ENCODE data around the gene CHST14. TPM values are rescaled to one million over a fixed set of nuclear protein-coding genes. Genes with fewer than 3 reads are reported as not detected.
A peak's percentile ranks its signal among the peaks of the same experiment; 100 is the strongest.

The CHST14 gene
- total and polyA plus RNA-seq, 2 of the 8 experiments (the other 6 are each of a cell fraction or from before 2014, with no cell fraction given), result 13.4 to 20.3 TPM

GRCh38 chr15:40452296-40453090 is 18.3 kb upstream of the CHST14 start:
- peaks cover 38% of the 10 kb centered on the region for H3K79me1 ChIP-seq (ENCODE audit: low read depth, low read length)
- H3K79me2 ChIP-seq (ENCODE audit: control insufficient read depth in 1 of 2, insufficient read depth in 2 of 2, low read length in 2 of 2), result peaks cover 20 to 99% of the 10 kb centered on the region in 2 experiments
- H3K23ac ChIP-seq (ENCODE audit: insufficient read length), result no peak overlapping the region
- H3K27ac ChIP-seq (ENCODE audit: low read depth, low read length), result no peak overlapping the region; the same call in 1 of the 2 replicates
- H2AFZ ChIP-seq (ENCODE audit: low read length), result no peak overlapping the region
- H3K4me1 ChIP-seq (replicated peaks in 1 of 4; ENCODE audit: control insufficient read depth in 3 of 4, insufficient read depth in 4 of 4, low read length in 3 of 4), result peaks cover 4 to 41% (median 19%) of the 10 kb centered on the region in 4 experiments
- no peak overlapping the region for H3K56ac ChIP-seq (replicated peaks; ENCODE audit: insufficient read length, low read depth, low read length)
- H4K20me1 ChIP-seq (replicated peaks in 1 of 2; ENCODE audit: control insufficient read depth in 1 of 2, insufficient read depth in 2 of 2, low read length in 2 of 2), result peaks cover 50 to 56% of the 10 kb centered on the region in 2 experiments
- no peak overlapping the region for H2BK20ac ChIP-seq (ENCODE audit: low read length)
- ChIA-PET POLR2A (ENCODE audit: partially characterized antibody) (interaction anchor here (1.1 to 6.2 kb wide), 4 partner anchors 11 to 46 kb away, joined by 3 to 36 read pairs (median 5); partner anchors contain the start of genes BAHD1, CHST14 and IVD), CTCF (ENCODE audit: partially characterized antibody) (interaction anchor here (0.6 to 5.0 kb wide), 8 partner anchors 8 to 235 kb away, joined by 3 to 26 read pairs (median 3); partner anchors contain the start of gene IVD)
- no peak overlapping the region for H2AK5ac ChIP-seq (ENCODE audit: low read depth, low read length)
- no peak overlapping the region for H4K5ac ChIP-seq (ENCODE audit: insufficient read length, low read depth, low read length)
- FAIRE-seq (no peak), DNase-seq (ENCODE audit: low read depth in 1 of 2, low spot score in 2 of 2) (no peak)
- H3K27me3 ChIP-seq (replicated peaks in 1 of 4; ENCODE audit: control insufficient read depth in 3 of 4, extremely low read depth in 1 of 4, insufficient read depth in 3 of 4, low read length in 3 of 4), result no peaks in the 10 kb centered on the region
- H4K8ac ChIP-seq (ENCODE audit: extremely low read depth, insufficient read depth, low read length), result peak overlapping the region; percentile 16; the same call in 1 of the 2 replicates
- no peaks in the 10 kb centered on the region for H3K23me2 ChIP-seq (ENCODE audit: low read depth, low read length)
- H2BK120ac ChIP-seq (replicated peaks; ENCODE audit: low read depth, low read length), result no peak overlapping the region
- no peak overlapping the region for H3K18ac ChIP-seq (ENCODE audit: extremely low read depth, low read length)
- peaks cover 0 to 3% (median 0%) of the 10 kb centered on the region in 4 experiments; a peak in 1 of 8 replicates for H3K36me3 ChIP-seq (ENCODE audit: control insufficient read depth in 2 of 4, insufficient read depth in 4 of 4, low read length in 3 of 4)
- no peak overlapping the region for H3K4ac ChIP-seq (replicated peaks; ENCODE audit: insufficient read length, low read depth, low read length)
- H4K91ac ChIP-seq (replicated peaks; ENCODE audit: insufficient read length, low read length), result no peak overlapping the region
- H3K4me3 ChIP-seq (ENCODE audit: extremely low read depth in 1 of 4, insufficient read depth in 2 of 4, low read depth in 3 of 4, low read length in 4 of 4), result no peak overlapping the region; a peak in 1 of 8 replicates
- no peak overlapping the region for H2BK12ac ChIP-seq (ENCODE audit: low read depth, low read length)
- H3K9ac ChIP-seq (replicated peaks in 1 of 4; ENCODE audit: extremely low read depth in 1 of 4, low read depth in 3 of 4, low read length in 3 of 4), result no peak overlapping the region
- H3K9me3 ChIP-seq (ENCODE audit: insufficient read depth in 2 of 2, low read depth in 1 of 2, low read length in 1 of 2), result no peaks in the 10 kb centered on the region
- H3K4me2 ChIP-seq (ENCODE audit: insufficient read depth in 1 of 2, low read depth in 2 of 2, low read length in 2 of 2), result peak overlapping the region; percentile 2 to 31; a peak in 1 of 4 replicates
- no peak overlapping the region for H2BK15ac ChIP-seq (ENCODE audit: low read length)
- H2BK5ac ChIP-seq (ENCODE audit: low read depth, low read length), result peak overlapping the region; percentile 44; the same call in 1 of the 2 replicates
- H3K14ac ChIP-seq (ENCODE audit: insufficient read length), result no peak overlapping the region
- 83% methylated on average over 11 of the region's 11 CpGs; no CpG with 5 or more reads in 1 of the 2 experiments for WGBS, 2 experiments (ENCODE audit: extremely low coverage in 1 of 2, insufficient coverage in 1 of 2, insufficient read length in 1 of 2, insufficient replicate concordance in 2 of 2, low coverage in 1 of 2, low lambda C conversion rate in 2 of 2, missing lambda C conversion rate in 1 of 2)
- no peak for TF ChIP-seq CBX5 (IDR thresholded peaks at IDR 0.05; ENCODE audit: low read depth, low read length)
- no peak for TF ChIP-seq TCF12 (IDR thresholded peaks at IDR 0.05; ENCODE audit: low read depth, low read length)
- TF ChIP-seq JUND (IDR thresholded peaks at IDR 0.05; ENCODE audit: low read length), result no peak
- no peak for TF ChIP-seq GABPA (IDR thresholded peaks at IDR 0.05; ENCODE audit: borderline replicate concordance, insufficient read depth, low read length)
- no peak for TF ChIP-seq SUZ12 (IDR thresholded peaks at IDR 0.05; ENCODE audit: low read length)
- TF ChIP-seq RXRA (IDR thresholded peaks at IDR 0.05; ENCODE audit: insufficient read depth, low read depth, low read length), result no peak
- TF ChIP-seq EGR1 (IDR thresholded peaks at IDR 0.05; ENCODE audit: borderline replicate concordance, low read depth, low read length), result no peak
- no peak for TF ChIP-seq MAFK (IDR thresholded peaks at IDR 0.05; ENCODE audit: low read depth, low read length)
- TF ChIP-seq FOSL1 (IDR thresholded peaks at IDR 0.05; ENCODE audit: insufficient read depth, low read depth, low read length), result no peak
- no peak for TF ChIP-seq BRCA1 (IDR thresholded peaks at IDR 0.05; ENCODE audit: low read depth, low read length)
- no peak for TF ChIP-seq RAD21 (IDR thresholded peaks at IDR 0.05 in 1 of 2, conservative IDR thresholded peaks at IDR 0.05 in 1 of 2; ENCODE audit: low read depth in 2 of 2, low read length in 2 of 2)
- TF ChIP-seq TAF1 (IDR thresholded peaks at IDR 0.05; ENCODE audit: low read depth, low read length), result no peak
